H1 (cell line): ENCODE measurements around the gene SLC22A23.

Source experiments
- GABPA ChIP-seq: IDR thresholded peaks from 2 replicates; pipeline ENCODE4 v1.6.1; 2011; ENCODE audit warnings: mild to moderate bottlenecking, low read length, moderate library complexity, borderline replicate concordance; ENCODE audit not compliant: insufficient read depth
- POLR2A ChIP-seq, 2 experiments: IDR thresholded peaks; 1 replicate in 1 of 2; 2 replicates in 1 of 2; pipeline ENCODE4 v1.6.1; 2011; ENCODE audit warnings: low read depth in 2 of 2, low read length in 2 of 2, mild to moderate bottlenecking in 2 of 2; ENCODE audit errors: control extremely low read depth in 1 of 2
- POU5F1 ChIP-seq: IDR thresholded peaks from 2 replicates; pipeline ENCODE4 v1.6.1; 2011; ENCODE audit warnings: low read depth, mild to moderate bottlenecking, low read length, moderate library complexity
- RAD21 ChIP-seq, 2 experiments: IDR thresholded peaks in 1 of 2; conservative IDR thresholded peaks in 1 of 2; 2 replicates each; pipeline ENCODE4 v1.6.1; 2011; ENCODE audit warnings: low read depth in 2 of 2, low read length in 2 of 2, improper control_type of control experiment in 1 of 2, inconsistent platforms in 1 of 2, mild to moderate bottlenecking in 1 of 2, moderate library complexity in 1 of 2
- SIX5 ChIP-seq: IDR thresholded peaks from 2 replicates; pipeline ENCODE4 v1.6.1; 2011; ENCODE audit warnings: mild to moderate bottlenecking, low read depth, low read length
- SP1 ChIP-seq: IDR thresholded peaks from 2 replicates; pipeline ENCODE4 v1.6.1; 2011; ENCODE audit warnings: low read depth, low read length
- TF ChIP-seq, protein P1 (sequence below), 3 experiments: IDR thresholded peaks; 1 replicate in 2 of 3; 2 replicates in 1 of 3; pipeline versions ENCODE4 v1.5.1 to v1.6.1; 2011; ENCODE audit warnings: low read length in 3 of 3, mild to moderate bottlenecking in 3 of 3, inconsistent platforms in 2 of 3, low read depth in 1 of 3, moderate library complexity in 1 of 3; ENCODE audit not compliant: insufficient read depth in 1 of 3; ENCODE audit errors: control extremely low read depth in 1 of 3
- TF ChIP-seq, protein P2 (sequence below): IDR thresholded peaks from 2 replicates; pipeline ENCODE4 v1.6.1; 2011; ENCODE audit warnings: low read depth, mild to moderate bottlenecking, low read length; ENCODE audit not compliant: insufficient read depth

DNA sequence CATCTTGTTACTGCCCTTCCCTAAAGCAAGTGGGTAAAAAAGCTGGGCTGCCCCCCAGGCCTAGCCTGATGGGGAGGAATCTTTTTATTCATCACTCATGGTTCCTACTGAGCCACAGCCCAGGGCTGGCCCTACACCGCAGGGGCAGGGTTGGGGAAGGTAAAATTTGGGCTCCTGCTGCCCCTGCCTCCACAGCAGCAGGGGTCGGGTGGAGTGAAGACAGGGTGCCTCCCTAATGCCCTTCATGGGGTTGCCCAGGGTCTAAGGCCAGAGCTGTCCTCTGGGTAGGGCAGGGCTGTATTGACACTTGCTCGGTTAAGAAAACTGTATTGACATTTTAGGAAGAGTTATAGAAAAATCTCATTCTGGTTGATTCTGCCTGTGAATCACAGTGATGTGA is 207.0 kb downstream of the SLC22A23 start:
- no peak for TF ChIP-seq SIX5
- TF ChIP-seq POU5F1 = no peak
- TF ChIP-seq GABPA = no peak
- TF ChIP-seq, protein P1, sequence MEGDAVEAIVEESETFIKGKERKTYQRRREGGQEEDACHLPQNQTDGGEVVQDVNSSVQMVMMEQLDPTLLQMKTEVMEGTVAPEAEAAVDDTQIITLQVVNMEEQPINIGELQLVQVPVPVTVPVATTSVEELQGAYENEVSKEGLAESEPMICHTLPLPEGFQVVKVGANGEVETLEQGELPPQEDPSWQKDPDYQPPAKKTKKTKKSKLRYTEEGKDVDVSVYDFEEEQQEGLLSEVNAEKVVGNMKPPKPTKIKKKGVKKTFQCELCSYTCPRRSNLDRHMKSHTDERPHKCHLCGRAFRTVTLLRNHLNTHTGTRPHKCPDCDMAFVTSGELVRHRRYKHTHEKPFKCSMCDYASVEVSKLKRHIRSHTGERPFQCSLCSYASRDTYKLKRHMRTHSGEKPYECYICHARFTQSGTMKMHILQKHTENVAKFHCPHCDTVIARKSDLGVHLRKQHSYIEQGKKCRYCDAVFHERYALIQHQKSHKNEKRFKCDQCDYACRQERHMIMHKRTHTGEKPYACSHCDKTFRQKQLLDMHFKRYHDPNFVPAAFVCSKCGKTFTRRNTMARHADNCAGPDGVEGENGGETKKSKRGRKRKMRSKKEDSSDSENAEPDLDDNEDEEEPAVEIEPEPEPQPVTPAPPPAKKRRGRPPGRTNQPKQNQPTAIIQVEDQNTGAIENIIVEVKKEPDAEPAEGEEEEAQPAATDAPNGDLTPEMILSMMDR (IDR thresholded peaks at IDR 0.05; ENCODE audit: control extremely low read depth in 1 of 3, insufficient read depth in 1 of 3, low read depth in 1 of 3, low read length in 3 of 3) = no peak
- TF ChIP-seq, protein P2, sequence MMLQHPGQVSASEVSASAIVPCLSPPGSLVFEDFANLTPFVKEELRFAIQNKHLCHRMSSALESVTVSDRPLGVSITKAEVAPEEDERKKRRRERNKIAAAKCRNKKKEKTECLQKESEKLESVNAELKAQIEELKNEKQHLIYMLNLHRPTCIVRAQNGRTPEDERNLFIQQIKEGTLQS = no peak
- TF ChIP-seq POLR2A (IDR thresholded peaks at IDR 0.05; ENCODE audit: control extremely low read depth in 1 of 2, low read depth in 2 of 2, low read length in 2 of 2) = no peak
- TF ChIP-seq SP1 = no peak
- TF ChIP-seq RAD21 (IDR thresholded peaks at IDR 0.05 in 1 of 2, conservative IDR thresholded peaks at IDR 0.05 in 1 of 2; ENCODE audit: low read depth in 2 of 2, low read length in 2 of 2) = no peak
